Keratinocyte (primary cell): ENCODE data around the gene C6orf15.

Source experiments
- EZH2 ChIP-seq: IDR thresholded peaks from one replicate; pipeline ENCODE4 v1.6.1; 2012; ENCODE audit warnings: inconsistent platforms, mild to moderate bottlenecking, low read length, moderate library complexity
- TF ChIP-seq, protein P1 (sequence below), 3 experiments: IDR thresholded peaks in 1 of 3; conservative IDR thresholded peaks in 1 of 3; optimal IDR thresholded peaks in 1 of 3; 2 replicates in 2 of 3; 3 replicates in 1 of 3; pipeline versions ENCODE3 to v1.5.1; 2011; ENCODE audit warnings: low read length in 3 of 3, mild to moderate bottlenecking in 3 of 3, moderate library complexity in 2 of 3, control low read depth in 1 of 3, inconsistent platforms in 1 of 3; ENCODE audit not compliant: insufficient read depth in 2 of 3; ENCODE audit errors: extremely low read depth in 1 of 3

GRCh38 chr6:31120151-31120915, 8.0 kb upstream of the C6orf15 start, which contains the start of gene CDSN:
- TF ChIP-seq, protein P1, sequence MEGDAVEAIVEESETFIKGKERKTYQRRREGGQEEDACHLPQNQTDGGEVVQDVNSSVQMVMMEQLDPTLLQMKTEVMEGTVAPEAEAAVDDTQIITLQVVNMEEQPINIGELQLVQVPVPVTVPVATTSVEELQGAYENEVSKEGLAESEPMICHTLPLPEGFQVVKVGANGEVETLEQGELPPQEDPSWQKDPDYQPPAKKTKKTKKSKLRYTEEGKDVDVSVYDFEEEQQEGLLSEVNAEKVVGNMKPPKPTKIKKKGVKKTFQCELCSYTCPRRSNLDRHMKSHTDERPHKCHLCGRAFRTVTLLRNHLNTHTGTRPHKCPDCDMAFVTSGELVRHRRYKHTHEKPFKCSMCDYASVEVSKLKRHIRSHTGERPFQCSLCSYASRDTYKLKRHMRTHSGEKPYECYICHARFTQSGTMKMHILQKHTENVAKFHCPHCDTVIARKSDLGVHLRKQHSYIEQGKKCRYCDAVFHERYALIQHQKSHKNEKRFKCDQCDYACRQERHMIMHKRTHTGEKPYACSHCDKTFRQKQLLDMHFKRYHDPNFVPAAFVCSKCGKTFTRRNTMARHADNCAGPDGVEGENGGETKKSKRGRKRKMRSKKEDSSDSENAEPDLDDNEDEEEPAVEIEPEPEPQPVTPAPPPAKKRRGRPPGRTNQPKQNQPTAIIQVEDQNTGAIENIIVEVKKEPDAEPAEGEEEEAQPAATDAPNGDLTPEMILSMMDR (optimal IDR thresholded peaks at IDR 0.05 in 1 of 3, IDR thresholded peaks at IDR 0.05 in 1 of 3, conservative IDR thresholded peaks at IDR 0.05 in 1 of 3; ENCODE audit: extremely low read depth in 1 of 3, insufficient read depth in 2 of 3, low read length in 3 of 3) = no peak
- no peak for TF ChIP-seq EZH2
